ENCODE measurements around the gene FOXA3. TPM values are rescaled to one million over a fixed set of nuclear protein-coding genes. Genes with fewer than 3 reads are reported as not detected.

The FOXA3 gene
- total and polyA plus RNA-seq, 2 of the 4 experiments (the other 2 are of a cell fraction), result not detected

GRCh38 chr19:45911291-45911690, 47.2 kb downstream of the FOXA3 start:
- no peak overlapping the region for H3K27ac ChIP-seq (ENCODE audit: insufficient read depth, low read length)
- ATAC-seq (ENCODE audit: low read depth) (no peak), DNase-seq (no peak)
- H3K9me3 ChIP-seq (ENCODE audit: control insufficient read depth, insufficient read depth, low read length), result no peaks in the 10 kb centered on the region
- no peak overlapping the region for H4K5ac ChIP-seq (ENCODE audit: low read depth, low read length)
- intact Hi-C loops (cut with micrococcal nuclease) (no loop called here), in situ Hi-C loops (cut with MboI; ENCODE audit: low sequenced_read_pairs) (no loop called here), dilution Hi-C loops (cut with HindIII; ENCODE audit: low sequenced_read_pairs, unreplicated experiment) (no loop called here)
- H3K14ac ChIP-seq (replicated peaks; ENCODE audit: low read depth, low read length), result no peak overlapping the region
- no peak overlapping the region for H2BK120ac ChIP-seq (ENCODE audit: low read depth, low read length)
- H4K8ac ChIP-seq (ENCODE audit: low read depth in 2 of 2, low read length in 2 of 2), result no peak overlapping the region
- H2BK20ac ChIP-seq (ENCODE audit: low read depth, low read length), result no peak overlapping the region
- WGBS, 2 experiments (ENCODE audit: extremely low coverage in 2 of 2, insufficient read length in 1 of 2), result no CpG with 5 or more reads among the region's 8 CpGs
- no peaks in the 10 kb centered on the region for H3K4me1 ChIP-seq (ENCODE audit: control insufficient read depth, insufficient read depth, low read length)
- H2AK9ac ChIP-seq (replicated peaks; ENCODE audit: low read depth, low read length, poor library complexity), result no peak overlapping the region
- H3K79me1 ChIP-seq (ENCODE audit: low read depth in 1 of 2, low read length in 2 of 2), result no peaks in the 10 kb centered on the region
- H4K91ac ChIP-seq (ENCODE audit: insufficient read depth, low read depth, low read length), result no peak overlapping the region
- no peak overlapping the region for H2AK5ac ChIP-seq (ENCODE audit: low read depth, low read length)
- TF ChIP-seq MXI1 (IDR thresholded peaks at IDR 0.05; ENCODE audit: borderline replicate concordance, low read depth, low read length) (no peak), ELK1 (IDR thresholded peaks at IDR 0.05; ENCODE audit: borderline replicate concordance, low read depth, low read length) (no peak), NFE2L2 (IDR thresholded peaks at IDR 0.05; ENCODE audit: low read depth, low read length) (no peak), MAFK (IDR thresholded peaks at IDR 0.05; ENCODE audit: low read depth, low read length) (no peak), RAD21 (IDR thresholded peaks at IDR 0.05; ENCODE audit: low read length) (no peak), CTCF (conservative IDR thresholded peaks at IDR 0.05; ENCODE audit: low read depth, low read length) (no peak), POLR2A (IDR thresholded peaks at IDR 0.05; ENCODE audit: low read depth, low read length) (no peak), MAZ (IDR thresholded peaks at IDR 0.05; ENCODE audit: borderline replicate concordance, low read depth, low read length) (no peak), CHD1 (IDR thresholded peaks at IDR 0.05; ENCODE audit: low read depth, low read length) (no peak), SMC3 (IDR thresholded peaks at IDR 0.05; ENCODE audit: low read depth, low read length) (no peak), RCOR1 (IDR thresholded peaks at IDR 0.05; ENCODE audit: insufficient replicate concordance, low read length) (no peak)
- no peak overlapping the region for H3K4ac ChIP-seq (ENCODE audit: low read depth, low read length)
- no peak overlapping the region for H3K4me3 ChIP-seq (ENCODE audit: insufficient read depth, low read depth, low read length)
- ChIA-PET POLR2A (ENCODE audit: unreplicated experiment) (no interaction called here), CTCF (no interaction called here)
- H4K20me1 ChIP-seq (ENCODE audit: insufficient read depth, low read length), result no peaks in the 10 kb centered on the region
- no peak overlapping the region for H3K56ac ChIP-seq (ENCODE audit: extremely low read depth, insufficient read depth, low read length)
- no peak overlapping the region for H2AFZ ChIP-seq (replicated peaks; ENCODE audit: low read length, poor library complexity)
- H3K18ac ChIP-seq (ENCODE audit: low read depth, low read length), result no peak overlapping the region
- H3K27me3 ChIP-seq (ENCODE audit: control insufficient read depth, insufficient read depth, low read length), result peaks cover 28% of the 10 kb centered on the region
- BruUV-seq (replicated peaks), result no TSS peak
- no peak overlapping the region for H2BK5ac ChIP-seq (ENCODE audit: low read depth, low read length, poor library complexity, severe bottlenecking)
- H3K9me1 ChIP-seq (ENCODE audit: insufficient read depth, low read length), result peaks cover 3% of the 10 kb centered on the region; the same call in 1 of the 2 replicates
- no peak overlapping the region for H3K4me2 ChIP-seq (ENCODE audit: low read depth, low read length)
- no peak overlapping the region for H3K9ac ChIP-seq (ENCODE audit: low read depth, low read length)
- H2BK15ac ChIP-seq (ENCODE audit: low read depth, low read length), result no peak overlapping the region
- H3K23ac ChIP-seq (ENCODE audit: low read depth, low read length), result no peak overlapping the region
- no peaks in the 10 kb centered on the region for H3K36me3 ChIP-seq (ENCODE audit: control insufficient read depth, insufficient read depth, low read length)

All from IMR-90 (cell line).